Activated T-cell treated with anti-CD3 and anti-CD28 coated beads for 24 hours (primary cell): Measurements from ENCODE around the gene D2HGDH.
A peak's percentile ranks its signal among the peaks of the same experiment; 100 is the strongest.
"Not testable (repeated sequence)": the region's sequence is repeated elsewhere in the genome, so short reads cannot be mapped to it uniquely, and the experiment has no call there.

ENCODE experiments used
- DNase-seq: peaks from one replicate; pipeline ENCODE4 v3.0.0-alpha.2; 2020; ENCODE audit warnings: low read depth

D2HGDH gene

DNA sequence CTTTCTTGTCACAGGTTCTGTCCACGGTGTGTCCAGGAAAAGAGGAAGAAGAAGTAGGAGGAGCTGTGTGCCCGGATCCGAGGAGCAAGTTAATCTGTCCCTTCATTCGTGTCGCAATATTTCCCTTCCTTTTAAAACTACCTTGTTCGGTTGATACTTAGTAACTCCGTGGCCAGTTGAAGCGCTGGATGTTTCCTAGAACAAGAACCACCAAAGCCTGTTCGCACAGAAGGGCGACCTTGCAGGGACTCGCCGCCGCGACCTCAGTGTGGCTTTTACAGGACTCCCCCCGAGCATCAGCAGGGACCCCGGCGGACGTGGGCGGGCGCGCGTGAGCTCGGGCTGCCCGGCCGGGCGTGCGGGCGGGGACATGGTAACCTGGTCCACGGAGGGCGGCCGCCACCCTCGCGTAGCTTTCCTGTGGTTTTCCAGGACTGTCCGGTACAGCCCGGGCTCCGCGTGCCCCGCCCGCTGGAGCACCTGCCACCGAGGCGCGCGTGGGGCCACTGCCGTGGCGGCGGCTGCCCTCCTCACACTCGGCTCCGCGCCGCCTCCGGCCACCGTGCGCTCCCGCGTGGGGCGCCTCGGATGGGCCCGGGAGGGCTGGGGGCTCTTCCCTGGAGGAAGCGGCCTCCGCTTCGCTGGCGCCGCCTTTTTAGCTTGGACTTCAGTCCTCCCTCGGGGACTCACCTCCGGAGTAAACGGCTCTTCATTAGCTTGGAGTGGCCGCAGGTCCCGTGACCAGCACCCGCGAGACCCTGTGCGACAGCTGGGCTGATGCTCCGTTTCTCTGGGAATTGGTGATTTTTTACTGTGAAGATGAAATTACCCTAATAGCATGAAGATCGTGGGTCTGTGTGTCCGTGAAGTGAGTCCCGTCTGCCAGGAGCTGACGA is 9.2 kb upstream of the D2HGDH start:
- DNase-seq: no peak

- no peak for DNase-seq
These were observed 8.0 kb upstream of the D2HGDH start for GRCh38 chr2:241726459-241726858.

- DNase-seq: no peak
These were observed 6.4 kb upstream of the D2HGDH start for GRCh38 chr2:241728000-241728399.

GRCh38 chr2:241728627-241729026 is 5.8 kb upstream of the D2HGDH start:
- no peak for DNase-seq

GRCh38 chr2:241729868-241730267 is 4.6 kb upstream of the D2HGDH start:
- no peak for DNase-seq

DNA sequence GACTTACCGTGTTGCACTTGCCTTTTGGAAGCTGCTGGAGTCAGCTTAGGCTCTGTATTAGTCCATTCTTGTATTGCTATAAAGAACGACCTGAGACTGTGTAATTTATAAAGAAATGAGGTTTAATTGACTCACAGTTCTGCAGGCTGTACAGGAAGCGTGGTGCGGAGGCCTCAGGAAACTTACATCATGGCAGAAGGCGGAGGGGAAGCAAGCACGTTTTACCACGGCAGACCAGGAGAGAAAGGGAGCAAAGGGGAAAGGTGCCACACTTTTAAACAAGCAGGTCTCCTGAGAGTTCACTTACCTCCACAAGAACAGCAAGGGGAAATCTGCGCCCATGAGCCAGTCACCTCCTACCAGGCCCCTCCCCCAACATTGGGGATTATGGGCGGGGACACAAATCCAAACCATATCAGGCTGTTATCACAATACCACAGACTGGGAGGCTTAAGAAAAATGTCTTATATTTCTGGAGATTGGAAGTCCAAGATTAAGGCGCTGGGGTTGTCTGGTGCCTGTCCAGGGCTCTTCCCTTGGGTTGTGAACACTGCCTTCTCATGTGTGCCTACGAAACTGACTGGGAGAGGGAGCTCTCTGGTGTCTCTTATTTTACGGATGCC is 3.6 kb upstream of the D2HGDH start:
- DNase-seq: no peak

DNA sequence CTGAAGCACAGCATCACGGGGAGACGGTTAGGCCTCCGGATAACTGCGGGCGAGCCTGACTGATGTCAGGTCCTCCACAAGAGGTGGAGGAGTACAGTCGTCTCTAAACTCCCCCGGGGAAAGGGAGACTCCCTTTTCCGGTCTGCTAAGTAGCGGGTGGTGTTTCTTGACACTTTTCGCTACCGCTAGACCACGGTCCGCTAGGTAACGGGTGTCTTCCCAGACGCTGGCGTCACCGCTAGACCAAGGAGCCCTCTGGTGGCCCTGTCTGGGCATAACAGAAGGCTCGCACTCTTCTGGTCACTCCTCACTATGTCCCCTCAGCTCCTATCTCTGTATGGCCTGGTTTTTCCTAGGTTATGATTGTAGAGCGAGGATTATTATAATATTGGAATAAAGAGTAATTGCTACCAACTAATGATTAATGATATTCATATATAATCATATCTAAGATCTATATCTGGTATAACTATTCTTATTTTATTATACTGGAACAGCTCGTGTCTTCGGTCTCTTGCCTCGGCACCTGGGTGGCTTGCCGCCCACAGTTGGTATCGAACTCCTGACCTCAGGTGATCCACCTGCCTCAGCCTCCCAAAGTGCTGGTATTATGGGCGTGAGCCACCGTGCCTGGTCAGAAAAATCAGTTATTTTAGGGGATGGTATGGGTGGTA is 1.8 kb upstream of the D2HGDH start:
- peak; percentile 49 for DNase-seq

GRCh38 chr2:241733391-241734207 is 831 bp upstream of the D2HGDH start:
- DNase-seq: no peak

GRCh38 chr2:241734208-241734466 is 293 bp upstream of the D2HGDH start:
- no peak for DNase-seq

DNA sequence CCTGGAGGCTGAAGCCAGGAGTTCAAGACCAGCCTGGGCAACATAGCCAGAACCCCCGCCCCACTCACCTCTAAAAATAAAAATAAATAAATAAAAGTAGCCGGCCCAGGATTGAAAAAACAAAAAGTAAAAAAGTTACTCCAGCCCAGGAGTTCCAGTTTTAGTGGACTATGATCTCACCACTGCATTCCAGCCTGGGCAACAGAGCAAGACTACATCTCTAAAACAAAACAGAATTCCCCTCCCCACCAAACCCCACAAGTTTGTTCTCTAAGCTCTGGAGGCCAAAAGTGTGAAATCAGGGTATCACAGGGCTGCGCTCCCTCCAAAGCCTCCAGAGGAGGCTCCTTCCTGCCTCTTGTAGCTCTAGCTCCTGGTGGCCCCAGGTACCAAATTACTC is 1.7 kb downstream of the D2HGDH start:
- DNase-seq: no peak

DNA sequence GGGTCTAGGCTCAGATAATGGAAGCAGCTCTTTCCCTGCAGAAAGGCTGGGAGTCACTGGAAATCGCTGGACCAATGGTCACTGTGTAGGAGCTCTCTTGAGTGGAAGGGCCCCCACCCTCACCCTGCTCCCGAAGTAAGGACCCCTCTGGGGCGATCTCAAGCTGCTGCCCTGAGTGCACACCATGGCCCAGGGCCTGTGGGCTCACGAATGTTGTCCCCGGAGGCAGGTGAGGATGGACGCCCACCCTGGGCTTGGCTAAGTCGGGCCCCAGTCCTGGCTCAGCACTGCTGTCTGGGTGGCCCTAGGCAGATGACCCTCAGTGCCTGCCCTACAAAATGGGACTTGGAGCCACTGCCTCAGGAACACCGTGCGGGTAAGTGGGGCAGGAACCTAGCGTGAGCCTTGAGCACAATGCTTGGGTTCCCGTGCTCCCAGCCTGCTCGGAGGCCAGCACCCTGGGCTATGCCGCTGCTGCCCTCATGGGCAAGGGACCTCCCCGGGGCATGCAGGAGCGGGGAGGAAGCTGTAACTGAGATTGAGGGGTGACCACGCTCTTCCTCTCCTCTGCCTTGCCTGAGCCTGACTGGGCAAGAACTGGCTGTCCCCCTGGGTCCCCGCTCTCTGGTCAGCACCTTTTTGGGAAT is 3.7 kb downstream of the D2HGDH start:
- DNase-seq: no peak

DNA sequence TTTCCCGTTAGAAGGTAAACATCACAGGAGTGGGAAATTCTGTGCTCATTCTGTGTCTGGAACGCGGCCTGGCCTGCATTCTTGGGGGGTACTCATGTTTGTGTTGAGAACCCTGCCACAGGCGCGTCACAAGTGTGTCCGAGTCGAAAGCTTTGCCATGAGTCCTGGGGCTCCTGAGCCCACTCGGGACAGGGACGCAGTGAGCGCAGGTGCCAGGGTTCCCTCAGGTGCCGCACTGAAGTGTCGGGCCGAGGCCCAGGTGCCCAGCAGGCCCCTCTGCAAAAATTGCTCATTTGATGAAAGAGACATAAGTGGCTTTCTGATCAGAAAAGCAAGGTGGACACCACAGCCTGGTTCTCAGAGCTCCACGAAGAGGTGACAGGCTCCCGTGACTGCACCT is 4.7 kb downstream of the D2HGDH start:
- no peak for DNase-seq

DNA sequence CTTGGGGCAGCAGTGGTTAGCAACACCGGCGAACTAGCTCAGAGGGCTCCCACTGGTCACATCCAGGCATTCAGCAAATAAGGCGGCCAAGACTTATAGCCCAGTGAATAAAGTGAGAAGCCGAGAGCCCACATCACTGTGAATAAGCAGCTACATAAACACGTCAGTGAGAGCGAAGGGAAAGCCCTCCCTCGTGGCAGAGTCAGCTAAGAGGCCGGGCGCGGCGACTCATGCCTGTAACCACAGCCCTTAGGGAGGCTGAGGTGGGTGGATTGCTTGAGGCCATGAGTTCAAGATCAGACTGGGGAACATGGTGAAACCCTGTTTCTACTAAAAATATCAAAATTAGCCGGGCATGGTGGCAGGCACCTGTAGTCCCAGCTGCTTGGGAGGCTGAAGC is 5.2 kb downstream of the D2HGDH start:
- DNase-seq: peak; percentile 57

GRCh38 chr2:241741016-241741415 is 6.6 kb downstream of the D2HGDH start:
- DNase-seq: peak; percentile 13

GRCh38 chr2:241742320-241742939 is 8.0 kb downstream of the D2HGDH start:
- DNase-seq: no peak

DNA sequence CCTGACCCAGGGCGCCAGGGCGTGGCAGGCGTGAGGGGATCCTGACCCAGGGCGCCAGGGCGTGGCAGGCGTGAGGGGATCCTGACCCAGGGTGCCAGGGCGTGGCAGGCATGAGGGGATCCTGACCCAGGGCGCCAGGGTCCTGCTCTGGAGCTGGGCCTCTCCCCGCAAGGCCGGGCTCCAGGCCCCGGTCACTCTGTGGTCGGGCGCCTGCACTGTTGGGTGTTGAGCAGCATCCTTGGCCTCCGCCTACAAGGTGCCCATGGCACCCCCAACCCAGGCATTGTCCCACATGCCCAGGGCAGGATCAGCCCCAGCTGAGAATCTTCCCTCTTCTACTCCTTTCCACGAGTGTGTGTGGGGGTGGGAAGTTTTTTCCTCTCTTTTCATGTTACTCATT is 8.6 kb downstream of the D2HGDH start:
- not testable (repeated sequence) for DNase-seq

GRCh38 chr2:241743620-241744019 is 9.2 kb downstream of the D2HGDH start:
- no peak for DNase-seq

- no peak for DNase-seq
These were observed 9.8 kb downstream of the D2HGDH start for GRCh38 chr2:241744028-241744754.

DNA sequence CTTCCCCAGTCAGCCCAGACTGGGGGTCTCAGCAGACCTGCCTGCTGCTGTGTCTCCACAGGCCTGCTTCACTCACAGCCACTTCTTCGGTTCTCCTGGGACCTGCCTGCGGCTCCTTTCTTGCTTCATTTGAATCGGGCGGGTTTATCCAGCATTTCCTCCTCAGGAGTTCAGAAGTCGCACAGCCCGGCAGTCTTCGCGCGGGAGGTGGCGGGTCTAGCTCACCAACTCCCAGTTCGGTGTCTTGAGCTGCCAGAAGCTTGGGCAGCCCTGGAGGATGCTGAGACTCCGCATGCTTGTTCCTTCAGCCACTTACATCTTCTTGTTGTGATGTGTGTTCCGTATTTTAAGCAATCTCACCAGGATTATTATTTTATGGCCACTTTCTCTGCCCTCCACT is 10.8 kb downstream of the D2HGDH start:
- no peak for DNase-seq

DNA sequence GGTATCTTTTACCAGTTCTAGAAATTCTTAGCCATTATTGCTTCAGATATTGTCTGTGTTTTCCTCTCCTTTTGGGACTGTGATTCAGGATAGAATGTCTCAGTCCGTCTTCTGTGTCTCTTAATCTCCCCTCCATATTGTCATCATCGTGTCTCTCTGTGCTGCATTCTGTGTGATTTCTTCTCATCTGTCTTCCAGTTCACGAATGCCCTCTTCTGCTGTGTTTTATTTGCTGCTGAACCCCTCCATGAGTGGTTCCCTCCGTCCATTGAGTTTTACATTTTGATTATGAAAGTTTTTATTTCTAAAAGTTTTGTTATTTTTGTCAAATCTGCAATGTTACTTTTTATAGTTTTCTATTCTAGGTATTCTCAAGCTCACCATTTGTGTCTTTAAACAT is 11.7 kb downstream of the D2HGDH start:
- no peak for DNase-seq
